HG02798 (cell line): Measurements from ENCODE around the gene SUMO4.

Source experiments
- ATAC-seq: cut with Tn5 transposase; IDR thresholded peaks from one replicate; pipeline ENCODE4 v1.9.1; 2021; ENCODE audit warnings: mild to moderate bottlenecking; ENCODE audit not compliant: unreplicated experiment, poor library complexity

Gene SUMO4

GRCh38 chr6:149400050-149400449, at the start of gene SUMO4:
SUMO4 (plus strand) TSS chr6:149400262; CDS start chr6:149400392, 130 bp downstream.
- ATAC-seq: no peak

- ATAC-seq: no peak
Observed at GRCh38 chr6:149354009-149354408, 46.1 kb upstream of the SUMO4 start.

DNA sequence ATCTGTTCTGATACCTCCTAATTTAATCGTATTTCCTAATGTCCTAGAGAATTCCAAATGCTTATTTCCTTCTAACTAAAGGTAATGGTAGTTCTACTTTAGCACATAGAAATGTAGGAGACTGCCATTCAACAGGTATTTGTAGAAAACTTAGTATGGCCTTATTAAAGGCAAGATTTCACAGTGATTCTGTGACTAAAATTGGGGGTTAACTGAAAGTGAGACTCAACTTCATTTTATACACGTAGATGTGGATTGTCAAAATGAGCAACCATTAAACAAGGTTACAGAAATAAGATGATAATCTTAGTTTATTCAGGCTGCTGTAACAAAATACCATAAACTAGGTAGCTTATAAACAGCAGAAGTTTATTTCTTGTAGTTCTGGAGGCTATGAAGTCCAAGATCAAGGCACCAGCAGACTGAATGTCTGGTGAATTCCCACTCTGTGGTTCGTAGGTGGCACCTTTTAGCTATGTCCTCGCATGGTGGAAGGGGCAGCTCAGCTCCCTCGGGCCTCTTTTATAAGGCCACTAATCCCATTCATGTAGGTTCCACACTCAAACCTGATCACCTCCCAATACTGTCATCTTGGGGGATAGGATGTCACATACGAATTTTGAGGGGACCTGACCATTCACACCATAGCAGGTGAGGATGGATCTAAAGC, 43.8 kb upstream of the SUMO4 start:
- no peak for ATAC-seq

GRCh38 chr6:149357726-149358538, 42.1 kb upstream of the SUMO4 start:
- no peak for ATAC-seq

DNA sequence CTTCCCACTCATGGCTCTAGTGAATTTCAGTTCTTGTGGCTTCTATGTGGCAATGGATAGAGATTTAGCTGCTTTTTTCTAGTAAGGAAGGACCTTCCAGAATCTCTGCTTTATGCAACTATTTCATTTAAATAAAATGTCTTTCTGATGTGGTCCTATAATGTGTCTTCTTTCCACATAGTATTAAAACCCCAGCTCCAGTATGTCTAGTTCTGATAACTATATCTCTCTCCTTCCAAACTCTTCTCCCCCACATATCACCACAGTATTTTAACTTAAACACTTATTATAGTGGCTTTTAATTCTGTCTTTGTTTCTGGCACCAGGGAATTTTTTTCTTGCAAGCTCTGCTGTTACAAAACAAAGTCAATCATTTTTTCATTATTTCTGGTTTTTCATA, 40.6 kb upstream of the SUMO4 start:
- ATAC-seq: no peak

- ATAC-seq: no peak
Observed at GRCh38 chr6:149360536-149360935, 39.5 kb upstream of the SUMO4 start.

- no peak for ATAC-seq
Observed at GRCh38 chr6:149362289-149362688, 37.8 kb upstream of the SUMO4 start.

DNA sequence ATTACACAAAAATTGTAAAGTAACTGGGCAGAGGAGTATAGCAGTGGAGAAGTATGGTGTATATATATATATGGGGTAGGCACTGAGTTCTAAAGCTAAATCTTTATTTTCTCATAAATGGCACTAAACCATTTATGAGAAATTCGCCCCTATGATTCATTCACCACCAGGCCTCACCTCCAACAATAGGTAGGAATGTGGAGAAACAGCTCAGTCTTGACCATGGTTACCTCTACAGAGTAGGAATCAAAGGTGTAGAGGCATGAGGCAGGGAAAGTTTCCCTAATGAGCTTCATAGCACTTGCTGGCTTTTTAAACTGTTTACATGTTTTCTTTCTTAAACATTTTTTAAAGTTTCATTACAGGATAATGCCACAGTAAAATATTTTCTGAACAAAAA, 36.9 kb upstream of the SUMO4 start:
- ATAC-seq: no peak

- ATAC-seq: no peak
Observed at GRCh38 chr6:149364557-149364956, 35.5 kb upstream of the SUMO4 start.

GRCh38 chr6:149365197-149365596, 34.9 kb upstream of the SUMO4 start:
- ATAC-seq: no peak

DNA sequence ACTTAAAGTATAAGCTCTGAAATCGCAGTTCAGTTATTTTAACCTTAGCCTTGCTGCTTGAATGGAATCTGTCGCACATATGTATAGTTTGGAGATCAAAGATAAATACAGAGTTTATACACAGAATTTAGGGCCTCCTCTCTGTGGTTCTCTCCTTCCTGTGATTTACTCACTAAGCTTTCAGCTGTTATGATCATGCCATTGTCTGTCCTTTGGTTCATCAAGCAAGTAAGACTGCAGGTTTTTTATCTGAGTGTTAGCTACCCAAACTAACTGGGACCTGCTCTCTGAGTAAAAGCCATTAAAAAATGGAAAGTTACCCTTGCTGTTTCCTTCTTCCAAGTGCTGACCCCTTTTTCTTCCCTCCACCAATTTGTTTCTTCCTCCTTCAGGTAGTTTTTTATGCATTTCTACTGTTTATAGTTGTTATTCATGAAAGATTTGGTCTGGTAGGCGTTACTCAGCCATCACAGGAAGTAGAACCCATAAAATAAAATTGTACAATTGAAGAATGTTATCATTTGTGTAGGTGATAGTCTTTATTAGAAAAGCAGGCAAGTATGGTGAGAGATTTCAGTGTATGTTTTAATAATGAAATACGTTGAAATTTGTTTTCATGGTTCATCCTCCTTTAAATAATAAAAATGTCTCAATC, 33.7 kb upstream of the SUMO4 start:
- no peak for ATAC-seq

DNA sequence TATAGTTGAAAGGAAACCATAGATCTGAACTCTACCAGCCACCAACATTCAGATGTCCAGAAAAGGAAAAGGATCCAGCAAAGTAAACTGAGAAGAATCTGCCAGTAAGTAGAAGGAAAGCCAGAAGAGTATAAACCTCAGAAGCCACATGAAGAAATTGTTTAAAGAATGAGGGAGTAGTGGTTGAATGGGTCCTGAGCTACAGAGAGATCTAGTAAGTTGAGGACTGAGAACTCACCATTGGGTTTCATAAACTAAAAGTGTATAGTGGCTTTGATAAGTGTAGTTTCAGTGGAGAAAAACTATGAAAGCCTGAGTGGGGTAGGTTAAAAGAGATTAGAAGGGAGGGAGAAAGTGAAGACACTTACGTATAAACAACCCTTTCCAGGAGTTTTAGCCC, 32.0 kb upstream of the SUMO4 start:
- ATAC-seq: peak; percentile 72

GRCh38 chr6:149371154-149371553, 28.9 kb upstream of the SUMO4 start:
- no peak for ATAC-seq

DNA sequence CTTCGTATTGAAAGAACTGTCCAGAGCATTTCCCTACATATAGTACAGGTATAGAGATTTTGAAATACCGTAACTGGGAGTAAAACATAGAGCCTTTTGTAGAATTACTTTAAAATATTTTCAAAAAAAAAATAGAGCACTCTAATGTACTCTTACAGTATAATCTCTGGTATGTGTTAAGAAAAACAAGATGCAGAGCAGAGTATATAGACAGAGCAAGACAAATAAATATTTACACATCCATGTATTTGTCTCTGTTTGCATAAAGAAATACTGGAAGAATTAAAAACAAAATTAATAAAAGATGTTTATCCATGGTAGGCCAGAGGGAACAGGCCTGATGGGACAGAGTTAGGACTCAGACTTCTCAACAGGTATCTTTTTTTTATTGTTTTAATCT, 28.0 kb upstream of the SUMO4 start:
- no peak for ATAC-seq

- no peak for ATAC-seq
Observed at GRCh38 chr6:149373511-149373910, 26.6 kb upstream of the SUMO4 start.

- no peak for ATAC-seq
Observed at GRCh38 chr6:149379977-149380376, 20.1 kb upstream of the SUMO4 start.

DNA sequence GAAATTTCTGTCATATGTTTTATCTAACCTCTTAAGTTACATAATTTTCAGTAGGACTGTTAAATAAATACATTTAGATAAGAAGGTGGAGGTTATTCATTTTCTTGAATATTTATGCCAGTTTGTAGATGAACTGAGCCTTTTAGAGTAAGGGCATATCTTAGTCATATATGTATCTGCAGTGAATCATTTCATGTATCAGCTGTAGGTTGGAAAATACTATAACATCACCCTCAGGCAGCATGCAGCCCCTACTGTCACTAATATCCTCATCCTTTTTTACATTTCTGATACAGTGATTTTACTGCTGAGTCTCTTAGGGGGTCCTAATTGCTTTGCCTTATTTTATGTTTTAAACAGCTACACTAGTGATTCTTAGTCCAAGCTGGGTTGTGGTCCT, 19.5 kb upstream of the SUMO4 start:
- no peak for ATAC-seq

DNA sequence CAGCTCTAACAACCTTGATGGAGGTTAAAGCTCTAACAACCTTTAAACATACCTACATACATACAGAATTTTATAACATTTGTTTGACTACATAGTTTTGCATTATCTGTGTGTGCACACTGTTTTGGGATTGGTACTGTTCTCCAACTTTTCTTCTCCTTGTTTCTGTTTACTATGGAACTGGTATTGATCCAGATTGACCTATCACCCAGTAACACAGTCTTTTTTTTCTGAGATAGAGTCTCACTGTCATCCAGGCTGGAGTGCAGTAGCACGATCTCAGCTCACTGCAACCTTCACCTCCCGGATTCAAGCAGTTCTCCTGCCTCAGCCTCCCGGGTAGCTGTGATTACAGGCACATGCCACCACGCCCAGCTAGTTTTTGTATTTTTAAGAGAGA, 16.7 kb upstream of the SUMO4 start:
- no peak for ATAC-seq

- ATAC-seq: no peak
Observed at GRCh38 chr6:149384464-149384863, 15.6 kb upstream of the SUMO4 start.

- ATAC-seq: no peak
Observed at GRCh38 chr6:149385998-149386646, 13.9 kb upstream of the SUMO4 start.
